MG63 (cell line): ENCODE data around the gene NOMO2. TPM values are rescaled to one million over a fixed set of nuclear protein-coding genes. Genes with fewer than 3 reads are reported as not detected.
"Not testable (repeated sequence)": the region's sequence is repeated elsewhere in the genome, so short reads cannot be mapped to it uniquely, and the experiment has no call there.

Experiments used
- DNase-seq: peaks from one replicate; pipeline ENCODE4 v3.0.0-alpha.2; 2020
- H3K27me3 ChIP-seq: fragments of 250-450 bp; sonication (Bioruptor Pico); 2 replicates; pipeline ENCODE4 v1.5.1; 2020; ENCODE audit warnings: mild to moderate bottlenecking, moderate library complexity
- H3K36me3 ChIP-seq: fragments of 250-450 bp; sonication (Bioruptor Pico); 2 replicates; pipeline ENCODE4 v1.5.1; 2020; ENCODE audit warnings: mild to moderate bottlenecking, moderate library complexity
- H3K4me3 ChIP-seq: fragments of 250-450 bp; sonication (Bioruptor Pico); 2 replicates; pipeline ENCODE4 v1.5.1; 2020; ENCODE audit warnings: mild to moderate bottlenecking, moderate library complexity
- H3K9me3 ChIP-seq: fragments of 250-450 bp; sonication (Bioruptor Pico); 2 replicates; pipeline ENCODE4 v1.5.1; 2020; ENCODE audit warnings: mild to moderate bottlenecking, moderate library complexity
- total RNA-seq: library from RNA; depleted of rRNA; stranded (reverse); fragments of >200 nt; shearing (Covaris generic); gene quantifications from 2 replicates; pipeline ENCODE4 v1.2.3, GENCODE V29; 2014; ENCODE audit warnings: low replicate concordance

The NOMO2 gene
- total RNA-seq, 1 experiment from 2014 or later = 244 TPM

GRCh38 chr16:18585789-18586188 lies 23.9 kb upstream of the NOMO2 start:
- not testable (repeated sequence) for H3K4me3 ChIP-seq, H3K27me3 ChIP-seq, H3K9me3 ChIP-seq, DNase-seq, H3K36me3 ChIP-seq

- H3K4me3 ChIP-seq = no peak overlapping the region
- no peaks in the 10 kb centered on the region for H3K27me3 ChIP-seq
- H3K36me3 ChIP-seq = no peaks in the 10 kb centered on the region
- DNase-seq = no peak
- no peaks in the 10 kb centered on the region for H3K9me3 ChIP-seq
Measured at GRCh38 chr16:18582902-18583301, 21.0 kb upstream of the NOMO2 start.

- not testable (repeated sequence) for H3K36me3 ChIP-seq, H3K4me3 ChIP-seq, H3K9me3 ChIP-seq, DNase-seq, H3K27me3 ChIP-seq
Measured at GRCh38 chr16:18580396-18580795, 18.5 kb upstream of the NOMO2 start.

- not testable (repeated sequence) for H3K4me3 ChIP-seq, H3K9me3 ChIP-seq, DNase-seq, H3K36me3 ChIP-seq, H3K27me3 ChIP-seq
Measured at GRCh38 chr16:18579261-18579660, 17.4 kb upstream of the NOMO2 start.

- H3K4me3 ChIP-seq, H3K9me3 ChIP-seq, H3K36me3 ChIP-seq, DNase-seq, H3K27me3 ChIP-seq: not testable (repeated sequence)
Measured at GRCh38 chr16:18577942-18578341, 16.0 kb upstream of the NOMO2 start.

- not testable (repeated sequence) for H3K4me3 ChIP-seq, H3K27me3 ChIP-seq, H3K36me3 ChIP-seq, DNase-seq, H3K9me3 ChIP-seq
Measured at GRCh38 chr16:18575945-18576344, 14.0 kb upstream of the NOMO2 start.

- not testable (repeated sequence) for H3K36me3 ChIP-seq, H3K9me3 ChIP-seq, H3K4me3 ChIP-seq, DNase-seq, H3K27me3 ChIP-seq
Measured at GRCh38 chr16:18575298-18575917, 13.5 kb upstream of the NOMO2 start.

- H3K4me3 ChIP-seq, H3K27me3 ChIP-seq, H3K36me3 ChIP-seq, DNase-seq, H3K9me3 ChIP-seq: not testable (repeated sequence)
Measured at GRCh38 chr16:18573887-18574286, 12.0 kb upstream of the NOMO2 start.

- not testable (repeated sequence) for H3K27me3 ChIP-seq
Measured at GRCh38 chr16:18572973-18573372, 11.1 kb upstream of the NOMO2 start.

GRCh38 chr16:18571307-18571850 lies 9.5 kb upstream of the NOMO2 start:
- not testable (repeated sequence) for H3K9me3 ChIP-seq, H3K4me3 ChIP-seq, DNase-seq, H3K36me3 ChIP-seq, H3K27me3 ChIP-seq

More at GRCh38 chr16:18572973-18573372, 11.1 kb upstream of the NOMO2 start:
- not testable (repeated sequence) for H3K9me3 ChIP-seq, H3K4me3 ChIP-seq, DNase-seq, H3K36me3 ChIP-seq

GRCh38 chr16:18570529-18571306 lies 8.8 kb upstream of the NOMO2 start:
- H3K36me3 ChIP-seq, H3K27me3 ChIP-seq, DNase-seq, H3K4me3 ChIP-seq, H3K9me3 ChIP-seq: not testable (repeated sequence)

GRCh38 chr16:18560416-18561220 lies 1.3 kb downstream of the NOMO2 start:
- H3K36me3 ChIP-seq, H3K27me3 ChIP-seq, H3K9me3 ChIP-seq: not testable (repeated sequence)
- peak overlapping the region; percentile 41 for H3K4me3 ChIP-seq
- DNase-seq = peak; percentile 5

GRCh38 chr16:18553671-18554070 lies 8.2 kb downstream of the NOMO2 start:
- not testable (repeated sequence) for H3K27me3 ChIP-seq, DNase-seq

GRCh38 chr16:18547382-18547781 lies 14.5 kb downstream of the NOMO2 start:
- DNase-seq = not testable (repeated sequence)

More at GRCh38 chr16:18553671-18554070, 8.2 kb downstream of the NOMO2 start:
- not testable (repeated sequence) for H3K36me3 ChIP-seq, H3K9me3 ChIP-seq, H3K4me3 ChIP-seq

GRCh38 chr16:18546853-18547252 lies 15.0 kb downstream of the NOMO2 start:
- not testable (repeated sequence) for DNase-seq, H3K27me3 ChIP-seq, H3K4me3 ChIP-seq, H3K36me3 ChIP-seq, H3K9me3 ChIP-seq

More at GRCh38 chr16:18547382-18547781, 14.5 kb downstream of the NOMO2 start:
- H3K4me3 ChIP-seq, H3K36me3 ChIP-seq, H3K9me3 ChIP-seq, H3K27me3 ChIP-seq: not testable (repeated sequence)

GRCh38 chr16:18544232-18545081 lies 17.4 kb downstream of the NOMO2 start:
- H3K36me3 ChIP-seq, H3K9me3 ChIP-seq, H3K27me3 ChIP-seq, DNase-seq, H3K4me3 ChIP-seq: not testable (repeated sequence)
